ENCODE data around the gene MAN1A2.
"Not testable (repeated sequence)": the region's sequence is repeated elsewhere in the genome, so short reads cannot be mapped to it uniquely, and the experiment has no call there.

MAN1A2 gene

DNA sequence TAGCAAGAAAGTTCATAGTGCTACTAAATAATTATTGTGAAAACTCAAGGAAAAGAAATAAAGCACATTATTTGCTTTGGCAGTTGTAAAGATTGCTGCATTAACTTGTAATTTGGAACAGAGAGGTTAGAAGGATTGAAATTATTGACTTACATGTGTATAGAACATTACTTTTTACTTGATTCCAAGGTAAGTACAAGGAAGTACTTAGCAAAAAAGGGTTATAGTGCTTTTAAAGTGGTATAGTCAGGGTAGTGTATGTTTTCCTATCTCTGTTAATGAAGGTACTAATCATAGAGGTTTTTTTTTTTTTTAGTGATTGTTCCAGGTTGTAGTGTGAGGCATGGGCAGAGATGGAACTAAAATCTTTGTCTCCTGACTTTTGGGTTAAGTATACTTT lies 29.4 kb downstream of the MAN1A2 start:
- no peak for DNase-seq (ENCODE audit: low read depth in 3 of 3, low spot score in 1 of 3)

GRCh38 chr1:117398957-117399356 lies 31.7 kb downstream of the MAN1A2 start:
- no peak for DNase-seq (ENCODE audit: low read depth in 3 of 3, low spot score in 1 of 3)

DNA sequence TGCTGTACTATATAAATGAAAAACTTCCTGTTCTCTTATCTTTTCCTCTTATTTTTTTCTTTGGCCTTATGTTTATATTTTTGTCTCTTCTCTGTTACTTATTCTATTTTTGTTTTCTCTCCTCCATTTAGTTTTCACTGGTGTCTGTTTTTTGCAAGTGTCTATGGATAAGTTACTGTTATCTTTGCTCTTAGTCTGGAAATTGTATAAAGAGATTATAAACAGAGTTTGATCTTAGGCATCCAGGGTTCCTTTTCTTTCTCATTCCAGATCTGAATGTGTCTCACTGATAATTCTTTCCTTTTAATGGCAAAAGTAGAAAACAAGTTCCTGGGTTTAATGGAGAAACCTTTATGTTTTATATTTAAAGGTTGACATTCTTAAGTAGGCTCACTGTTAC lies 34.5 kb downstream of the MAN1A2 start:
- no peak for DNase-seq (ENCODE audit: low read depth in 3 of 3, low spot score in 1 of 3)

DNA sequence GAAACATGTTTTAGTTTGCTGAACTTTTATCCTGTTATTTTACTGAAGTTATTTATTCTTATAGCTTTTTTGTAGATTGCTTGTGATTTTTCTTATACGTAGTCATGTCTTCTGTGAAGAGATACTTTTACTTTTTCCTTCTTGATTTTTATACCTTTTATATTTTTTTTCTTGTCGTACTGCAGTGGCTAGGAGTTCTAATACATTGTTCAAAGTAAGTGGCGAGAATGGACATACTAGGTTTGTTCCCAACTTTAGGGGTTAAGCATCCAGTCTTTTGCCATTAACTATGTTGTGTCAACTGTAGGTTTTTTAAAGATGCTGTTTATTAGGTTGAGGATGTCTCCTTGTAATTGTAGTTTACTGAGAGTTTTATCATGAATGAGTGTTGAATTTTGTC lies 36.3 kb downstream of the MAN1A2 start:
- no peak for DNase-seq (ENCODE audit: low read depth in 3 of 3, low spot score in 1 of 3)

- DNase-seq (ENCODE audit: low read depth in 3 of 3, low spot score in 1 of 3): no peak
Measured at GRCh38 chr1:117405042-117405441, 37.8 kb downstream of the MAN1A2 start.

DNA sequence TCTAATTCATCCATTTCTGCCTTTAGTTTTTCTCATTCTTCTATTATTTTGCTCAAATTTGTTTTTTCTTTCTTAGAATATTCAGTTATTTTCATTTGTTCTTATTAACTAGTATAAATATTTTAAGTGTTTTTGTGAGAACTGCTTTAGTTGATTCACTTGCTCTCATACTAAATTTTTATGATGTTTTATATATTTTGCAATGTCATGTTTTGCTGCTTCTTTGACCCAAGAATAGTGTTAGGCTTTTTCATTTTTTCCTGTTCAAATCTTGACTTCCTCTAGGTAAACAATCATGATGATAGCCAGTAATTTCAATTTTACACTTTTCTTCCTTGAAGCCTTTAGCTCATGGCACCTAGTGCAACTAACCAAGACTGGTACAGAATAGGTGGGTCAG lies 45.2 kb downstream of the MAN1A2 start:
- DNase-seq (ENCODE audit: low read depth in 3 of 3, low spot score in 1 of 3): no peak

- DNase-seq (ENCODE audit: low read depth in 3 of 3, low spot score in 1 of 3): no peak
Measured at GRCh38 chr1:117413412-117413811, 46.2 kb downstream of the MAN1A2 start.

- DNase-seq (ENCODE audit: low read depth in 3 of 3, low spot score in 1 of 3): no peak
Measured at GRCh38 chr1:117414943-117415342, 47.7 kb downstream of the MAN1A2 start.

- no peak for DNase-seq (ENCODE audit: low read depth in 3 of 3, low spot score in 1 of 3)
Measured at GRCh38 chr1:117416004-117416403, 48.8 kb downstream of the MAN1A2 start.

GRCh38 chr1:117416546-117417125 lies 49.4 kb downstream of the MAN1A2 start:
- no peak for DNase-seq (ENCODE audit: low read depth in 3 of 3, low spot score in 1 of 3)

DNA sequence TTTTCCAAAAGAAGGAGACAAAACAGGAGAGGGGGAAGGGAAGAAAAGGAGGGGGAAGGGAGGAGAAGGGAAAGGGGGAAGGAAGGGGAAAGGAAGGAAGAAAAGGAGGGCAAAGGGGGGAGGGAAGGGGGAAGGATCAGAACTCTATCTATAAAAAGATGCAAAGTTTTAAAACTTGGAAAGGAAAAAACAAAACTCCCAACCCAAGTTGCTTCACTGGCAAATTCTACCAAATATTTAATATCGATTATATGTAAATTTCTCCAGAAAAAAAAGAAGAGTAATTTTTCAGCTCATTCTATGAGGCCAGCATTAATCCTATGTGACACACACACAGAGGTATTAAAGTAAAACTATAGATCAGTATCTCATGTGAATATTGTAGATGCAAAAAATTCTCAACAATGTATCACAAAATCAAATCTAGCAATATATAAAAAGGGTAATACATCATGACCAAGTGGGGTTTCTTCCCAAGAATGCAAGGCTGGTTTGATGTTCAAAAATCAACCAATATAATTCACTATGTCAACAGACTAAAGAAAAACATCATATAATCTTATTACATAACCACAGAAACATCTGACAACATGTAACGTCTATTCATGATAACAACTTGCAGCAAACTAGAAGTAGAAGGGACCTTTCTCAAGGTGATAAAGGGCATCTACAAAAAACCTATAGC lies 57.9 kb downstream of the MAN1A2 start:
- no peak for DNase-seq (ENCODE audit: low read depth in 3 of 3, low spot score in 1 of 3)

- DNase-seq (ENCODE audit: low read depth in 3 of 3, low spot score in 1 of 3): no peak
Measured at GRCh38 chr1:117427297-117427696, 60.0 kb downstream of the MAN1A2 start.

DNA sequence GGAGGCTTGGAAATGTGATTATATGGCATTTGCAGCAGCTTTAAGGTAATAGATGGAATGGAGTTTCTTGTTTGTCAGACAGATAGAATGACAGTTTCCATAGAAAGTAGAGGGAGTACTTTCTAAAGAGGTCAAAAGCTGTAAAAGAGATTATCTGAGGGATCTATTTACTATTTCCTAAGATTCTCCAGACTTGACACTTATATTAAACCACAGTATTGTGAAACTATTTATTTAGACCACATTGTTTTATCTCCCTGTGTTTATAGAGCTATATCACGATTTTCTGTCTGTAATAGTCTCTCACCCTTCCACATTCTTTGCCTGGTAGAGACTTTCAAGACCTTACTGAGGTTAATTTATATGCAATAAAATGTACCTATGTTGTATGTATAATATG lies 66.7 kb downstream of the MAN1A2 start:
- DNase-seq (ENCODE audit: low read depth in 3 of 3, low spot score in 1 of 3): no peak

DNA sequence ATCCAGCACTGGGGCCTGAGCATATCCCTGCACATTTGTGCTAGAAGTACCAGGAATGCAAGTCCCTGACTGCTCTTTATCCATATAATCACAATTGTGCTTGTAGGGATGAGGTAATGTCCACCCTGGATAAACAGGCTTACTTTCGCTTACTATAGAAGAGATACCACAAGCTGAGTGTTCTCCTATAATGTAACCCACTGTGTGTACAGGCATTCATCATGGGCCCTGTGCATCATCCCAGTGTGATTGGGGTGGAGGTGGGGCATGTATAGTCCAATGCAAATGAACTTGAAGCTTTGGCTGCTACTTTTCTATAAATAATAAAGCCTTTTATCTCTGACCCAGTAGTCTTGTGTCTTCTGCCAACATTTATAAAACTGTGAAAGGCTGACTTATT lies 69.3 kb downstream of the MAN1A2 start:
- DNase-seq (ENCODE audit: low read depth in 3 of 3, low spot score in 1 of 3): no peak

DNA sequence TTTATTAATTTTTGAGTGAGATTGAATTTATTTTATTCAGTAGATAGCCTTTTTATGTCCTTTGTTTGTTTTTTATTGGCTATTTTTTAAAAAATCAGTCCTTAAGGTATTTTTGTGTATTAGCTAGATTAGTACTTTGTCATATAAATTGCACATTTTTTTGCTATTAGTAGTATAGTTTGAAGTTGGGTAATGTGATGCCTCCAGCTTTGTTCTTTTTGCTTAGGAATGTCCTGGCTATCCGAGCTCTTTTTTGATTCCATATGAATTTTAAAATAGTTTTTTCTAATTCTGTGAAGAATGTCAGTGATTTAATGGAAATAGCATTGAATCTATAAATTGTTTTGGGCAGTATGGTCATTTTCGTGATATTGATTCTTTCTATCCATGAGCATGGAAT lies 80.4 kb downstream of the MAN1A2 start:
- no peak for DNase-seq (ENCODE audit: low read depth in 3 of 3, low spot score in 1 of 3)

DNA sequence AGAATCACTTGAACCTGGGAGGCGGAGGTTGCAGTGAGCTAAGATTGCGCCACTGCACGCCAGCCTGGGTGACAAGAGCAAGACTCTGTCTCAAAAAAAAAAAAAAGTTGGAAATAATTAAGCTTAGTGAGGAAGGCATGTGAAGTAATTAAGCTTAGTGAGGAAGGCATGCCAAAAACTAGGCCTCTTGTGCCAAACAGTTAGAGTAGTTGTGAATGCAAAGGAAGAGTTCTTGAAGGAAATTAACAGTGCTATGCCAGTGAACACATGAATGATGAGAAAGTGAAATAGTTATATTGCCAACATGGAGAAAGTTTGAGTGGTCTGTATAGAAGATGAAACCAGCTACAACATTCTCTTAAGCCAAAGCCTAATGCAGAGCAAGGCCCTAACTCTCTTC lies 85.0 kb downstream of the MAN1A2 start:
- DNase-seq (ENCODE audit: low read depth in 3 of 3, low spot score in 1 of 3): no peak

- DNase-seq (ENCODE audit: low read depth in 3 of 3, low spot score in 1 of 3): no peak
Measured at GRCh38 chr1:117453958-117454357, 86.7 kb downstream of the MAN1A2 start.

- not testable (repeated sequence) for DNase-seq (ENCODE audit: low read depth in 3 of 3, low spot score in 1 of 3)
Measured at GRCh38 chr1:117458410-117458809, 91.2 kb downstream of the MAN1A2 start.

GRCh38 chr1:117466761-117467160 lies 99.5 kb downstream of the MAN1A2 start:
- no peak for DNase-seq (ENCODE audit: low read depth in 3 of 3, low spot score in 1 of 3)

- DNase-seq (ENCODE audit: low read depth in 3 of 3, low spot score in 1 of 3): no peak
Measured at GRCh38 chr1:117467336-117467735, 100.1 kb downstream of the MAN1A2 start.

- DNase-seq (ENCODE audit: low read depth in 3 of 3, low spot score in 1 of 3): no peak
Measured at GRCh38 chr1:117473063-117473462, 105.8 kb downstream of the MAN1A2 start.

DNA sequence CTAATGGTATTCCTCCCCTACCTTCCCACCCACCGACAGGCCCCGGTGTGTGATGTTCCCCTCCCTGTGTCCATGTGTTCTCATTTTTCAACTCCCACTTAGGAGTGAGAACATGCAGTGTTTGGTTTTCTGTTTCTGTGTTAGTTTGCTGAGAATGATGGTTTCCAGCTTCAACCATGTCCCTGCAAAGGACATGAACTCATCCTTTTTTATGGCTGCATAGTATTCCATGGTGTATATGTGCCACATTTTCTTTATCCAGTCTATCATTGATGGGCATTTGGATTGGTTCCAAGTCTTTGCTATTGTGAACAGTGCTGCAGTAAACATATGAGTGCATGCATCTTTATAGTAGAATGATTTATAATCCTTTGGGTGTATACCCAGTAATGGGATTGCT lies 108.2 kb downstream of the MAN1A2 start:
- not testable (repeated sequence) for DNase-seq (ENCODE audit: low read depth in 3 of 3, low spot score in 1 of 3)

- no peak for DNase-seq (ENCODE audit: low read depth in 3 of 3, low spot score in 1 of 3)
Measured at GRCh38 chr1:117479086-117479485, 111.8 kb downstream of the MAN1A2 start.
